Measurements from ENCODE around the gene LYZL1.
"Not testable (repeated sequence)": the region's sequence is repeated elsewhere in the genome, so short reads cannot be mapped to it uniquely, and the experiment has no call there.

LYZL1 gene

GRCh38 chr10:29332761-29333148, 43.9 kb downstream of the LYZL1 start:
- no peak overlapping the region for H3K27ac ChIP-seq (ENCODE audit: low read depth, low read length, poor library complexity, severe bottlenecking)
- H3K36me3 ChIP-seq (ENCODE audit: insufficient read depth, low read length) = no peaks in the 10 kb centered on the region
- no peaks in the 10 kb centered on the region for H3K9me3 ChIP-seq (ENCODE audit: low read length)
- H2AFZ ChIP-seq (ENCODE audit: low read length) = no peak overlapping the region
- H3K79me2 ChIP-seq (ENCODE audit: insufficient read depth, low read length) = no peaks in the 10 kb centered on the region
- no peak for TF ChIP-seq CTCF (IDR thresholded peaks at IDR 0.05; ENCODE audit: low read length)
- TF ChIP-seq EZH2 (IDR thresholded peaks at IDR 0.05; ENCODE audit: borderline replicate concordance, low read length) = no peak
- H3K4me2 ChIP-seq (ENCODE audit: low read length) = no peak overlapping the region
- H3K27me3 ChIP-seq (ENCODE audit: insufficient read depth, low read length) = no peaks in the 10 kb centered on the region
- no peaks in the 10 kb centered on the region for H3F3A ChIP-seq (ENCODE audit: insufficient read depth, low read length)
- no peak overlapping the region for H3K4me3 ChIP-seq (ENCODE audit: low read depth, low read length, poor library complexity, severe bottlenecking)
- no peaks in the 10 kb centered on the region for H3K9me2 ChIP-seq (ENCODE audit: low read depth, low read length)
- no peaks in the 10 kb centered on the region for H4K20me1 ChIP-seq (ENCODE audit: insufficient read depth, low read length)
- no peaks in the 10 kb centered on the region for H3K4me1 ChIP-seq (ENCODE audit: insufficient read depth, low read length, severe bottlenecking)
- H3K9ac ChIP-seq (ENCODE audit: low read length) = no peak overlapping the region

- not testable (repeated sequence) for H3K27ac ChIP-seq (ENCODE audit: low read depth, low read length, poor library complexity, severe bottlenecking); H2AFZ ChIP-seq (ENCODE audit: low read length); H3K4me1 ChIP-seq (ENCODE audit: insufficient read depth, low read length, severe bottlenecking); H3K36me3 ChIP-seq (ENCODE audit: insufficient read depth, low read length); H3F3A ChIP-seq (ENCODE audit: insufficient read depth, low read length); H3K4me3 ChIP-seq (ENCODE audit: low read depth, low read length, poor library complexity, severe bottlenecking); H3K9ac ChIP-seq (ENCODE audit: low read length); H3K9me3 ChIP-seq (ENCODE audit: low read length); H3K4me2 ChIP-seq (ENCODE audit: low read length); H3K27me3 ChIP-seq (ENCODE audit: insufficient read depth, low read length); H3K79me2 ChIP-seq (ENCODE audit: insufficient read depth, low read length); H4K20me1 ChIP-seq (ENCODE audit: insufficient read depth, low read length); H3K9me2 ChIP-seq (ENCODE audit: low read depth, low read length)
Measured at GRCh38 chr10:29337526-29337925, 48.7 kb downstream of the LYZL1 start.

- no peak overlapping the region for H3K4me2 ChIP-seq (ENCODE audit: low read length)
Measured at GRCh38 chr10:29343607-29344038, 54.8 kb downstream of the LYZL1 start.

More at GRCh38 chr10:29343607-29344038, 54.8 kb downstream of the LYZL1 start:
- Histone ChIP-seq H3K27me3 (ENCODE audit: insufficient read depth, low read length) (no peaks in the 10 kb centered on the region), H3K27ac (ENCODE audit: low read depth, low read length, poor library complexity, severe bottlenecking) (no peak overlapping the region), H3K9ac (ENCODE audit: low read length) (no peak overlapping the region), H3K79me2 (ENCODE audit: insufficient read depth, low read length) (no peaks in the 10 kb centered on the region), H2AFZ (ENCODE audit: low read length) (no peak overlapping the region), H3K36me3 (ENCODE audit: insufficient read depth, low read length) (no peaks in the 10 kb centered on the region), H4K20me1 (ENCODE audit: insufficient read depth, low read length) (no peaks in the 10 kb centered on the region), H3K9me3 (ENCODE audit: low read length) (0 out of 2 replicates have a peak, but pooled peaks cover 5% of the 10 kb centered on the region), H3K4me1 (ENCODE audit: insufficient read depth, low read length, severe bottlenecking) (no peaks in the 10 kb centered on the region), H3K4me3 (ENCODE audit: low read depth, low read length, poor library complexity, severe bottlenecking) (no peak overlapping the region), H3F3A (ENCODE audit: insufficient read depth, low read length) (no peaks in the 10 kb centered on the region), H3K9me2 (ENCODE audit: low read depth, low read length) (no peaks in the 10 kb centered on the region)
- no peak for TF ChIP-seq EZH2 (IDR thresholded peaks at IDR 0.05; ENCODE audit: borderline replicate concordance, low read length)
- TF ChIP-seq CTCF (IDR thresholded peaks at IDR 0.05; ENCODE audit: low read length) = no peak
